Measurements from ENCODE around the gene SEPTIN10.

SEPTIN10 gene

DNA sequence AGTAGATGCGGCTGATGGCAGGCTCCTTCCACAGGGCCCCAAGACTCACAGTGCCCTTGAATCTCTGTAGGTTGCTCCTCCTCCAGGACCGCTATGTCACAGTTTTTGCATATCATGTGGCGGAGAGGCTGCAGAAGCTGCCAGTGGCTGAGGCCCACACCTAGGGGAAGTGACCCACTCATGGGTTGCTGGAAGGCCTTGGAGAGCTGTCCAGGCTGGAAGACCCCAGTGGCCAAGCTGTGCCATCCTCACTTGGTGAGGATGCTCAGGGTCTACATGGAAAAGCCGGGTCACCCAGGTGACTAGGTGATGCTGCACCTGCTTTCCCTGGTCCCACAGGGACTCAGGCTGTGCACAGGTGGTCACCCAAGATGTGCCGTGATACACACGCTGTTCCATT lies 90.6 kb downstream of the SEPTIN10 start:
- DNase-seq (ENCODE audit: low spot score) = no peak

- no peak for DNase-seq (ENCODE audit: low spot score)
Observed at GRCh38 chr2:109522063-109522374, 91.7 kb downstream of the SEPTIN10 start.

- no peak for DNase-seq (ENCODE audit: low spot score)
Observed at GRCh38 chr2:109521233-109522062, 92.3 kb downstream of the SEPTIN10 start.

DNA sequence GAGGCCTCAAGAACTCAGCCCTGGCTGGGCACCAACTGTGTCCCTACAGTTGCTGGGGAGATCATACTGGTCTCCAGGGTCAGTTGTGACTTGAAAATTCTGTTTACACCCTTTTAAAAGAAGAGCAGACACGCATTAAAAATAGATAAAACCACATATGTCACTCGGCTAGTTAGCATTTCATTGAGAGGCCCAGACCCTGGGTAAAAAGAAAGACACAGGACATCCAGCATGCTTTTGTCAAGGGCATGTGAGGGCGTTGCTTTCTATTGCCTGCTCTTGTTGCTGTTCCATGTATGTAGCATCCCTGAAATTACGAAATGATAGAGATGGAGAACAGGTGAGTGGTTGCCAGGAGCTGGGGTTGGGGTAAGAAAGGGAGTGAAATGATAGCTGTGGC lies 94.3 kb downstream of the SEPTIN10 start:
- DNase-seq (ENCODE audit: low spot score) = no peak

GRCh38 chr2:109517118-109517889 lies 96.5 kb downstream of the SEPTIN10 start:
- DNase-seq (ENCODE audit: low spot score) = no peak

GRCh38 chr2:109516445-109517117 lies 97.2 kb downstream of the SEPTIN10 start:
- no peak for DNase-seq (ENCODE audit: low spot score)

DNA sequence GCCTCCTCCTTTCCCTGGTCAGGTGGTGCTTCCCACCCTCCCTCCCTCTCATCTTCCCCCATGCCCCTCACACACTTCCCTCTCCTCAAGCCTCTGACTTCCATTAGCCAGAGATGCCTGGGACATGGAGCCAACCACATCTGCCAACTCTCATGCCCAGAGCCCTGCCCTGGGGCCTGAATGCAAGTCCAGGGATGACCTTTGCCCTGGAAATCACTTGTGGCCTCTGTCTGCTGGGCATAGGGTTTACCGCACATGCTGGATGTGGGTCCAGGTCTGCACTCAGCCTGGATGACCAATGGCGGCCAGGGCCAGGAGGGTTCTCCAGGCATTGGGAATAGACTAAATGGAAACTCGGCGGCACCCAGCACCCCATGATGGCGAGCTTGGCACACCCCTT lies 98.9 kb downstream of the SEPTIN10 start:
- DNase-seq (ENCODE audit: low spot score) = no peak

DNA sequence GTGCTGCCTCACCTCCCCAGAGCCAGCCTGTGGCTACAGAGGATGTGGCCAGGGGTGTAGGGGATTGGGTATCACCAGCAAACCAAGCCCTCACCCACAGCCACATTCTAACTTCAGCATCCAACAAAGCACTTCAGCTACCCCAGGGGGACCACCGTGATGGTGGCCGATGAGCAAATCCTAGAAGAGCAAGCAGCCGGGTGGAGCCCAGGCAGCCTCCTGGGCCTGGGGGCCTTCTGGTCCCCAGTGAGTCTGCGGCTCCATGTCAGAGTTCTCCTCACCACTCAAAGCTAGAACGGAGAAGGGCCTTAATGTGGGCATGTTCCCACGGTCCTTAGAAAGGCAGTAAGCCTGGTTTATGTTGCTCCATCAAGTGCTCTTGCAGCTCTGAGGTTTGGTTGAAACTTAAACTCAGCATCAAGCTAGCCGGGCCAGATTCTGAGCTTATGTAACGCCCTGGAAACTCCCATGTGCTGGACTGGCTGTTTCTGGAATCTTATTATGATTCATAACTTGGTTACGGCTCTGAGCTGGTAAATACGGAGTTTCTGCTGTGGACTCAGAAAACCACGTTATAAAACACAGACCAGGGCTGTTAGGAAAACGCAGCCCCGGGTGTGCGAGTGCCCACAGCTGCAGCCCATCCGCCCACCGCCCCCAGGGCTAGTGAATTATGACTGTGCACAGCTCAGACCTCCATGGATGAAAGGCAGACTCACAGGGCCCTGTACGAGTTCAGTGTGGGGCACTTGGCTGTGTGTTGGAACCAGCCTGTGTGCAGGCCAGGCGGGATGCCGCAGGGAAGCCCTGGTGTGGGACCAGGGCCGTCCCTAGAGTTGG lies 99.8 kb downstream of the SEPTIN10 start:
- no peak for DNase-seq (ENCODE audit: low spot score)

- DNase-seq (ENCODE audit: low spot score) = no peak
Observed at GRCh38 chr2:109513230-109513629, 100.5 kb downstream of the SEPTIN10 start.

DNA sequence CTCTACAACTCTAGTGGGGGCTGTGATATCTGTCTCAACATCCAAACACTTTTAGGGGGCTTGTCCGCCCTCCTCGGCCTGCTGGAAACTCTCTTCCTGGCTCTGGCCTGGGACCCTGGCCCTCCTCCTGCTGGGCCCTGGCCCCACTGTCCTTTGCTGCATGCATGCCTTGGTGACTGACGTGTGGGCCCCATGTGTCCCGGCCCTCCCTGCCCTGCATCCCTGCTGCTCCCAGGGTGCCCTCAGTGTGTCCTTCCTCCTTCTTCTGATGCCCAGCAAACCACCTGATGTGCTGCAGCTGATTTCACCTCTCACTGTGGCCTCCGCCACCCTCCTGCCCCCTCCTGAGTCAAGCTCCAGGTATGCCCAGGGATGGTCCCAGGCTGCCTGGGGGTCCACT lies 101.7 kb downstream of the SEPTIN10 start:
- DNase-seq (ENCODE audit: low spot score) = no peak

DNA sequence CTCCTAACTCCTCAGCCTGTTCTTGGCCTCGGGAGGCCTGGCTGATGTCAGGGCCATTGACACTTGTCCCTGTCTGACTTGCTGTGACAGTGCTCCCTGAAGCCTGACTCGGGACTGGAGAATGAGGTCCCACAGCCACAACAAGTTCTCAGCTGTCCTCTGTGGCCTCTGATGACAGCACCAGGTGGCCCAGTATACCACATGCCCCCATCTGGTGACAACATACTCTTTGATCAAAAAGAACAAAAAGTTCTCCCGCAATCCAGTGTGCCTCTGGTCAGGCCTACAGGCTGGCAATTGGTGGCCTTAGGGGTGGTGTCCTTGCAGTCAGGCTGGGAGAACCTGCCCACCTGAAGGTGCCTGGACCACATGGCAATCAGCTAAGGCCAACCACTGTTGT lies 102.6 kb downstream of the SEPTIN10 start:
- no peak for DNase-seq (ENCODE audit: low spot score)

GRCh38 chr2:109510136-109511028 lies 103.4 kb downstream of the SEPTIN10 start:
- DNase-seq (ENCODE audit: low spot score) = peak; percentile 62

GRCh38 chr2:109508556-109508955 lies 105.2 kb downstream of the SEPTIN10 start:
- DNase-seq (ENCODE audit: low spot score) = no peak

DNA sequence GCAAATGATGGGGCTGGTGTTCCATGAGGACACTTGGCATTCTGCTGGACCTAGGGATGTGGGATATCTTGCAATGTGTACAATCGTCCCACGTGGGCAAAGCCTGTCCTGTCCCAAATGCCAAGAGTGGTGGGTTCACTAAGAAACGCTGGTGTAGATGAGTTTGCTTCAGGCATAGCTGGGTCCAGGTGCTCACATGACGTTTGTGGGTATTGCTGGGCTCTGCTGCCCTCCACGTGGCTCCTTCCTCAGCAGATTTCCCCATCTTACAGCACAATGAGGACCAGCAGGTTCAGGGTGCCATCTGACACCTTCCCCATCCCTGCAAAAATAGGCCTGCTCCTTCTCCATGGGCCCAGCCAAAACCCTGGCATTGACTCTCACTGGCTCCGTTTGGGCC lies 105.9 kb downstream of the SEPTIN10 start:
- no peak for DNase-seq (ENCODE audit: low spot score)

GRCh38 chr2:109507217-109507616 lies 106.5 kb downstream of the SEPTIN10 start:
- no peak for DNase-seq (ENCODE audit: low spot score)

- no peak for DNase-seq (ENCODE audit: low spot score)
Observed at GRCh38 chr2:109503191-109503590, 110.6 kb downstream of the SEPTIN10 start.

DNA sequence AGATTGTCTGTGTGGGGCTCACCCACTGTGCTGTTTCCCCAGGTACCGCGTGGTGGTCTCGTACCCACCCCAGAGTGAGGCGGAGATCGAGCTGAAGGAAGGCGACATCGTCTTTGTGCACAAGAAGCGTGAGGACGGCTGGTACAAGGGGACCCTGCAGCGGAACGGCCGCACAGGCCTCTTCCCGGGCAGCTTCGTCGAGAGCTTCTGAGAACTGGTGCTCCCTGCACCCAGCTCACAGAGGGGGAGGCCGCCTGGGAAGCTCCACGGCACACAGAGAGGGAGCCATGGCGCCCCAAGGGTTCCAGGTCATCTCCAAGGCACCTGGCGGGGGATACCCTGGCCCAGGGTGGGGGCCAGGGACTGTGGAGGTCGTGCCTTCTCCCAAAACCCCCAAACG lies 112.3 kb downstream of the SEPTIN10 start:
- DNase-seq (ENCODE audit: low spot score) = no peak

DNA sequence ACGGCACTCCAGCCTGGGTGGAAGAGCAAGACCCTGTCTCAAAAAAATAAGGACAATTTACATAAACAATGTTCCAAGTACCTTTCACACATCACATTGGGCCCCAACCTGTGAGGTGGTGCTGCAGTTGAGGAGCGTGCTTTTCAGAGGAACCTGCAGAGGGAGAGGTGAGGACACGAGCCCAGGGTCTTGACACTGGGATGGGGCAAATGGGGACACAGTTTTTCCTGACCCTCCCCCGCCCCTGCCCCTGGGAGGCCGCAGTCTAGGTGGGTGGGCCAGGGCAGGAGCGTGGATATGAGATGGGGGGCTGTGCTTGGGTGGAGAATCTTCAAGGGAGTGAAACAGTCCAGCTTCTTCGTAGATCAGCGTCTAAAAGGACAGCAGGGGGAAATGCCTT lies 112.9 kb downstream of the SEPTIN10 start:
- DNase-seq (ENCODE audit: low spot score) = no peak

DNA sequence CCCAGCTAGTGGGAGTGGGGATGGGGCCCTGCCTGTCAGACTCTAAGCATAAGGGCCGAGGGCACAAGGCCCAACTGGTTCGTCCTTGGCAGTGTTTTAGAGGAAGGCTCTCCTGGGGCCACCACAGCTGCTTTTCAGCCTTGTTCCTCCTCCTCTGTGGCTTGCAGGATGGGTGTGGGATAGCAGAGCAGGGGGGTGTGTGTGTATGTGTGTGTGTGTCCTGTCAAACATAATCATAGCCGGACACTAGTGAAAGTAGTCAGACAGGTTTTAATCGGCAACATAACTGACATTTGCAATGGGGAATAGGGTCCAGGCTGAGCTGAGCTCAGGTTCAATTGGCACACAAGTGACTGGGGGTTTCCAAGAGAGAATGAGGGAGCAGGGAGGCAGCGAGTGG lies 114.2 kb downstream of the SEPTIN10 start:
- DNase-seq (ENCODE audit: low spot score) = no peak

DNA sequence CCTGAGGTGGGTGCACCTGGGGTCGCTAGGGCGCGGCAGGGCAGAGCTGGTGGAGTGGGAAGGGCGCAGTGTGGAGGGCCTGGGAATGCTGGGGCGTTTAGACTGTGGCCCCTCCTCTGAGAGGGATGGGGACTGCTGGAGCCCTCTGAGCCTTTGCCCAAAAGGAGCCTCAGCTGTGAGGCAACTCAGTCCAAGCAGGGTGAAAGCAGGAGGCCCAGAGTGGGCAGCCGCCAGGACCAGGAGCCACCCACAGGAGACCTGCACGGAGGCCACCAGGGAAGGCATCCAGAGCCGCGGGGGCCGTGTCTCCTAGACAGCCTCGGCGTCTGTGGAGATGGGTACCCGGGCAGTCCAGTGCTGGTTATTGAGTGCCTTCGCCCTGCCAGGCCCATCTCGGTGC lies 114.9 kb downstream of the SEPTIN10 start:
- DNase-seq (ENCODE audit: low spot score) = no peak

All from CD4-positive, alpha-beta T cell treated with Interleukin-6 at 100 ng/mL for 8 hours (primary cell).